Measurements from ENCODE around the gene PHACTR1.
A peak's percentile ranks its signal among the peaks of the same experiment; 100 is the strongest.

PHACTR1 gene

GRCh38 chr6:13011612-13012146, 295.1 kb downstream of the PHACTR1 start:
- Histone ChIP-seq H3K27ac (no peak overlapping the region), H3K4me1 (ENCODE audit: control insufficient read depth in 1 of 2, insufficient read depth in 1 of 2, low read depth in 1 of 2, low read length in 1 of 2) (peaks cover 28 to 34% of the 10 kb centered on the region in 2 experiments), H3K9me3 (no peaks in the 10 kb centered on the region), H3K4me3 (ENCODE audit: low read depth in 1 of 2, low read length in 1 of 2) (peak overlapping the region in 1 of 2 experiments; percentile 1), H3K27me3 (peaks cover 42% of the 10 kb centered on the region), H3K36me3 (no peaks in the 10 kb centered on the region)
- no peak for TF ChIP-seq CTCF (IDR thresholded peaks at IDR 0.05)

DNA sequence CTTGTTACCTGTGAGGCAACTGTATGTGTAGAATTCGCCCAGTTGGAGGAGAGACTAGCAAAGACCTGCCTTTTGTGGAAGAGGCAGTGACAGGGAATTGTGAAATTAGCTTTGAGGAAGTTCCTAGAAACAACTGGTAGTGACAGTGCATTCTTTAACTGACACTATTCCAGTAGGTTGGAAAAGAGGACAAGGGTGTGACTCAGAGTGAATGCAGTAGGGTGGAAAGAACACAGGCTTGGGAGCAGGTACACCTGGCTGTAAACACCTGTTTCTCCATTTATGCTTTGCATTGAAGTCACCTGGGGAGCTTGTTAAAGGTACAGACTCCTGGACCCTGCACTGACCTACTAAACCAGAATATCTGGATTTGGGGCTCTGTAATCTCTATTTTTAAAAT, 295.7 kb downstream of the PHACTR1 start:
- Histone ChIP-seq H3K27me3 (peaks cover 42% of the 10 kb centered on the region), H3K36me3 (no peaks in the 10 kb centered on the region), H3K27ac (no peak overlapping the region), H3K9me3 (no peaks in the 10 kb centered on the region), H3K4me3 (ENCODE audit: low read depth in 1 of 2, low read length in 1 of 2) (peak overlapping the region in 1 of 2 experiments; percentile 1), H3K4me1 (ENCODE audit: control insufficient read depth in 1 of 2, insufficient read depth in 1 of 2, low read depth in 1 of 2, low read length in 1 of 2) (peaks cover 28 to 34% of the 10 kb centered on the region in 2 experiments)
- no peak for TF ChIP-seq CTCF (IDR thresholded peaks at IDR 0.05)

- peak overlapping the region; percentile 45 to 63 for H3K4me3 ChIP-seq (ENCODE audit: low read depth in 1 of 2, low read length in 1 of 2)
- TF ChIP-seq CTCF (IDR thresholded peaks at IDR 0.05): no peak
Measured at GRCh38 chr6:13012977-13013680, 296.6 kb downstream of the PHACTR1 start.

GRCh38 chr6:13013681-13014503, 297.3 kb downstream of the PHACTR1 start:
- Histone ChIP-seq H3K9me3 (no peaks in the 10 kb centered on the region), H3K27ac (no peak overlapping the region), H3K4me1 (ENCODE audit: control insufficient read depth in 1 of 2, insufficient read depth in 1 of 2, low read depth in 1 of 2, low read length in 1 of 2) (peaks cover 28 to 34% of the 10 kb centered on the region in 2 experiments), H3K36me3 (no peaks in the 10 kb centered on the region), H3K4me3 (ENCODE audit: low read depth in 1 of 2, low read length in 1 of 2) (peak overlapping the region; percentile 45 to 63), H3K27me3 (peaks cover 42% of the 10 kb centered on the region)
- TF ChIP-seq CTCF (IDR thresholded peaks at IDR 0.05): no peak

More at GRCh38 chr6:13012977-13013680, 296.6 kb downstream of the PHACTR1 start:
- Histone ChIP-seq H3K36me3 (no peaks in the 10 kb centered on the region), H3K27ac (no peak overlapping the region), H3K27me3 (peaks cover 42% of the 10 kb centered on the region), H3K9me3 (no peaks in the 10 kb centered on the region), H3K4me1 (ENCODE audit: control insufficient read depth in 1 of 2, insufficient read depth in 1 of 2, low read depth in 1 of 2, low read length in 1 of 2) (peaks cover 28 to 34% of the 10 kb centered on the region in 2 experiments)

DNA sequence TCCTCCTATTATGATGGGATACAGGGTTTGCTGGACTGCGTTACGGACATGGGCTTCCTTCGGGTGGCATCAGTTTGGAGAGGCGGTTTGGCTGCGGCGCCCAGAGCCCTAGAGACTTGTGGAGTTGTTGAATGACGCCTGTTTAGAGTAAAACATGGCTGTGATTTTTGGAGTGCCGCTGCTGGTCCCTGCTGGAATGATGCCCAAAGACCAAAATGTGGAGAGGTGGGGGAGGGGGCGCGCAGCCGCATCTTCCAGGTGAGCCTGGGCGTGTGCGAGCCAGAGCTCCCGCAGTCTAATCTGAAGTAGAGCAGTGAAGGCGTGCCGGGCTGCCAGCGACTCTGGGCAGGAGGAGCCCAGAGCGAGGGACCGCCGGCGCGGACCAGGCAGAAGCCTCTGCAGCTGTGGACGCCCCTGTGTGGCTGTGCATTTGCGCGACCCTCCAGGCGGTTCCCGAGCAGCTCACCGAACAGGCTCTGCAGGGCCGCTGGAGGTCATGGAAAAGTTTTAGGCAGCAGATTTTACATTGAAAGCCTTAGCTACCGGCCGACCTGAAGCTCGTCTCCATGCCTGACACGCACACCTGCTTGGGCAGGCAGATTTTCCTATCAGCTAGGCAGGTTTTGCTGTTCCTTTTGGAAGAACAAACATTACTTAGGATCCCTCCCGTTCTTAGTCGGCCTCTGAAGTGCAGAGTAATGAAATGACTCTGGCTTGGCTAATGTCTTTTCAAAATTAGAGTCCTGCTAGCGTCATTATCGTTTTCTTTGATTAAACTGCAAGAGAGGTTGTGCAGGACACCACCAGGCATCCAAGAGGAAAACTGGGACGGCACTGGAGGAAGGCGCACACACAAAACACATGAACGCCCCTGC, 298.2 kb downstream of the PHACTR1 start:
- Histone ChIP-seq H3K27ac (no peak overlapping the region), H3K4me3 (ENCODE audit: low read depth in 1 of 2, low read length in 1 of 2) (no peak overlapping the region), H3K27me3 (peaks cover 42% of the 10 kb centered on the region), H3K36me3 (no peaks in the 10 kb centered on the region), H3K9me3 (no peaks in the 10 kb centered on the region), H3K4me1 (ENCODE audit: control insufficient read depth in 1 of 2, insufficient read depth in 1 of 2, low read depth in 1 of 2, low read length in 1 of 2) (peaks cover 28 to 34% of the 10 kb centered on the region in 2 experiments)
- no peak for TF ChIP-seq CTCF (IDR thresholded peaks at IDR 0.05)
